H1 (cell line): Measurements from ENCODE around the gene MLPH. TPM values are rescaled to one million over a fixed set of nuclear protein-coding genes. Genes with fewer than 3 reads are reported as not detected.

Source experiments
- CTCF ChIA-PET: fragments of 300-600 bp; sonication (Branson Sonifier 250); formaldehyde crosslinking; loops from one replicate; lab custom pipeline; 2021; ENCODE audit not compliant: partially characterized antibody; lab: Charles Lee
- POLR2A ChIA-PET: fragments of 300-600 bp; sonication (Branson Sonifier 250); formaldehyde crosslinking; loops from one replicate; lab custom pipeline; 2021; ENCODE audit warnings: inconsistent platforms; ENCODE audit not compliant: partially characterized antibody; lab: Charles Lee
- DNase-seq, 2 experiments: peaks; one replicate each; pipeline versions ENCODE4 v3.0.0 to v3.0.0-alpha.2; 2010 to 2022; ENCODE audit warnings: low spot score in 2 of 2, low read depth in 1 of 2, mixed read lengths in 1 of 2
- FAIRE-seq: peaks from 2 replicates; lab custom pipeline; 2011; peaks lifted over from hg19 to GRCh38; lab: Jason Lieb, UNC
- H2AFZ ChIP-seq: 2 replicates; pipeline ENCODE4 v1.8.1; 2012; ENCODE audit warnings: low read length, inconsistent platforms
- H2AK5ac ChIP-seq: 2 replicates; pipeline ENCODE4 v1.6.1; 2013; ENCODE audit warnings: low read depth, low read length
- H2BK120ac ChIP-seq: replicated peaks from 2 replicates; pipeline ENCODE3; 2013; ENCODE audit warnings: low read depth, low read length, inconsistent platforms
- H2BK12ac ChIP-seq: 2 replicates; pipeline ENCODE4 v1.6.1; 2013; ENCODE audit warnings: low read depth, low read length
- H2BK15ac ChIP-seq: 2 replicates; pipeline ENCODE4 v1.6.1; 2013; ENCODE audit warnings: low read length
- H2BK20ac ChIP-seq: 2 replicates; pipeline ENCODE4 v1.6.1; 2013; ENCODE audit warnings: low read length
- H2BK5ac ChIP-seq: 2 replicates; pipeline ENCODE4 v1.6.1; 2013; ENCODE audit warnings: low read depth, low read length
- H3K14ac ChIP-seq: 2 replicates; pipeline ENCODE4 v1.6.1; 2013; ENCODE audit warnings: inconsistent platforms; ENCODE audit not compliant: insufficient read length
- H3K18ac ChIP-seq: 2 replicates; pipeline ENCODE4 v1.6.1; 2013; ENCODE audit warnings: low read length; ENCODE audit errors: extremely low read depth
- H3K23ac ChIP-seq: 2 replicates; pipeline ENCODE4 v1.6.1; 2013; ENCODE audit warnings: inconsistent platforms; ENCODE audit not compliant: insufficient read length
- H3K23me2 ChIP-seq: 2 replicates; pipeline ENCODE4 v1.6.1; 2013; ENCODE audit warnings: low read depth, low read length
- H3K27ac ChIP-seq: 2 replicates; pipeline ENCODE4 v1.6.1; 2011; ENCODE audit warnings: low read depth, low read length, inconsistent platforms
- H3K27me3 ChIP-seq, 4 experiments: replicated peaks in 1 of 4; 1 replicate in 1 of 4; 2 replicates in 3 of 4; pipeline versions ENCODE4 v1.6.1 to v1.8.1; 2011 to 2013; ENCODE audit warnings: low read length in 3 of 4, mild to moderate bottlenecking in 3 of 4, inconsistent platforms in 2 of 4, mixed read lengths in 2 of 4, moderate library complexity in 1 of 4; ENCODE audit not compliant: control insufficient read depth in 3 of 4, insufficient read depth in 3 of 4; ENCODE audit errors: extremely low read depth in 1 of 4
- H3K36me3 ChIP-seq, 4 experiments: 2 replicates each; pipeline versions ENCODE4 v1.6.1 to v1.8.1; 2011 to 2013; ENCODE audit warnings: mild to moderate bottlenecking in 4 of 4, low read length in 3 of 4, moderate library complexity in 2 of 4, control low read depth in 1 of 4, inconsistent platforms in 1 of 4; ENCODE audit not compliant: insufficient read depth in 4 of 4, control insufficient read depth in 2 of 4
- H3K4ac ChIP-seq: replicated peaks from 2 replicates; pipeline ENCODE3; 2013; ENCODE audit warnings: low read length, low read depth, mixed read lengths, inconsistent platforms; ENCODE audit not compliant: insufficient read length
- H3K4me1 ChIP-seq, 4 experiments: replicated peaks in 1 of 4; 1 replicate in 1 of 4; 2 replicates in 3 of 4; pipeline versions ENCODE4 v1.6.1 to v1.8.1; 2011 to 2013; ENCODE audit warnings: low read length in 3 of 4, inconsistent platforms in 2 of 4, mixed read lengths in 1 of 4; ENCODE audit not compliant: insufficient read depth in 4 of 4, control insufficient read depth in 3 of 4
- H3K4me2 ChIP-seq, 2 experiments: 2 replicates each; pipeline versions ENCODE4 v1.6.1 to v1.8.1; 2011 to 2013; ENCODE audit warnings: low read depth in 2 of 2, low read length in 2 of 2, control low read depth in 1 of 2, inconsistent platforms in 1 of 2, mild to moderate bottlenecking in 1 of 2; ENCODE audit not compliant: insufficient read depth in 1 of 2
- H3K4me3 ChIP-seq, 4 experiments: fragments of 200-600, 300-600 bp in 1 of 4; sonication (generic), shearing (Covaris generic), sonication (Bioruptor Twin) in 1 of 4; 2 replicates each; pipeline versions ENCODE4 v1.5.1 to v1.8.1; 2011 to 2016; ENCODE audit warnings: low read length in 4 of 4, low read depth in 3 of 4, control low read depth in 2 of 4, inconsistent platforms in 2 of 4, mild to moderate bottlenecking in 2 of 4, mixed read lengths in 1 of 4, moderate library complexity in 1 of 4; ENCODE audit not compliant: insufficient read depth in 2 of 4; ENCODE audit errors: extremely low read depth in 1 of 4
- H3K56ac ChIP-seq: replicated peaks from 2 replicates; pipeline ENCODE3; 2013; ENCODE audit warnings: low read depth, mild to moderate bottlenecking, mixed read lengths, low read length, inconsistent platforms; ENCODE audit not compliant: insufficient read length
- H3K79me1 ChIP-seq: 2 replicates; pipeline ENCODE4 v1.6.1; 2013; ENCODE audit warnings: low read depth, low read length, control low read depth
- H3K79me2 ChIP-seq, 2 experiments: 2 replicates each; pipeline versions ENCODE4 v1.6.1 to v1.8.1; 2012 to 2013; ENCODE audit warnings: low read length in 2 of 2, mild to moderate bottlenecking in 2 of 2, inconsistent platforms in 1 of 2; ENCODE audit not compliant: insufficient read depth in 2 of 2, control insufficient read depth in 1 of 2
- H3K9ac ChIP-seq, 4 experiments: replicated peaks in 1 of 4; 1 replicate in 1 of 4; 2 replicates in 3 of 4; pipeline versions ENCODE4 v1.6.1 to v1.8.1; 2011 to 2013; ENCODE audit warnings: low read depth in 3 of 4, low read length in 3 of 4, control low read depth in 2 of 4, mild to moderate bottlenecking in 2 of 4, moderate library complexity in 2 of 4, inconsistent platforms in 1 of 4; ENCODE audit errors: extremely low read depth in 1 of 4
- H3K9me3 ChIP-seq, 2 experiments: 2 replicates each; pipeline versions ENCODE4 v1.6.1 to v1.8.1; 2012 to 2013; ENCODE audit warnings: mild to moderate bottlenecking in 2 of 2, moderate library complexity in 2 of 2, control low read depth in 1 of 2, inconsistent platforms in 1 of 2, low read depth in 1 of 2, low read length in 1 of 2, mixed read lengths in 1 of 2; ENCODE audit not compliant: insufficient read depth in 2 of 2
- H4K20me1 ChIP-seq, 2 experiments: replicated peaks in 1 of 2; 2 replicates each; pipeline versions ENCODE3 to v1.8.1; 2011 to 2013; ENCODE audit warnings: inconsistent platforms in 2 of 2, low read length in 2 of 2, mild to moderate bottlenecking in 1 of 2; ENCODE audit not compliant: insufficient read depth in 2 of 2, control insufficient read depth in 1 of 2
- H4K5ac ChIP-seq: 2 replicates; pipeline ENCODE4 v1.6.1; 2013; ENCODE audit warnings: low read length, low read depth, mixed read lengths, inconsistent platforms; ENCODE audit not compliant: insufficient read length
- H4K8ac ChIP-seq: 2 replicates; pipeline ENCODE4 v1.8.0; 2013; ENCODE audit warnings: mild to moderate bottlenecking, moderate library complexity, low read length, inconsistent platforms; ENCODE audit not compliant: insufficient read depth; ENCODE audit errors: extremely low read depth
- H4K91ac ChIP-seq: replicated peaks from 2 replicates; pipeline ENCODE3; 2013; ENCODE audit warnings: low read length, mixed read lengths, inconsistent platforms; ENCODE audit not compliant: insufficient read length
- CHD1 ChIP-seq: IDR thresholded peaks from 2 replicates; pipeline ENCODE4 v1.6.1; 2012; ENCODE audit warnings: low read depth, low read length, improper control_type of control experiment
- HDAC6 ChIP-seq: IDR thresholded peaks from one replicate; pipeline ENCODE4 v1.7.1; 2012; ENCODE audit warnings: low read depth, mild to moderate bottlenecking, inconsistent platforms, low read length, moderate library complexity
- RXRA ChIP-seq: IDR thresholded peaks from 2 replicates; pipeline ENCODE4 v1.6.1; 2011; ENCODE audit warnings: low read depth, mild to moderate bottlenecking, low read length, moderate library complexity; ENCODE audit not compliant: insufficient read depth
- WGBS, 2 experiments: shearing (Covaris generic) in 1 of 2; methylation state at CpG; one replicate each; pipeline versions ENCODE4 v1.1.6 to v1.1.7; 2013 to 2015; ENCODE audit warnings: low lambda C conversion rate in 2 of 2, mixed read lengths in 2 of 2, inconsistent platforms in 1 of 2, low coverage in 1 of 2, missing lambda C conversion rate in 1 of 2; ENCODE audit not compliant: insufficient replicate concordance in 2 of 2, insufficient coverage in 1 of 2, insufficient read length in 1 of 2; ENCODE audit errors: extremely low coverage in 1 of 2, missing lambda C conversion rate in 1 of 2; 5-methylcytosine and 5-hydroxymethylcytosine counted together
- polyA plus RNA-seq, 7 experiments: library from polyadenylated mRNA; depleted of rRNA in 3 of 7; stranded (reverse) in 5 of 7; unstranded in 2 of 7; fragments of >200 nt in 5 of 7; fragments of 200-250 nt in 2 of 7; gene quantifications; 1 replicate in 5 of 7; 2 replicates in 1 of 7; 4 replicates in 1 of 7; pipeline versions ENCODE4 v1.2.1 to v1.2.3, GENCODE V29; 2011 to 2013; ENCODE audit warnings: missing spikeins in 2 of 7, mixed read lengths in 2 of 7
- total RNA-seq: library from RNA; stranded (reverse); fragmentation: NEBNext Ultra II Directional; extraction: Animal tissue kit (Norgen Biotek cat#: 25700); gene quantifications from 2 replicates; pipeline ENCODE4 v1.2.1, GENCODE V29; 2021

Gene MLPH
- total and polyA plus RNA-seq, 2 of the 8 experiments (the other 6 are each of a cell fraction or from before 2014, with no cell fraction given), result 12.7 to 17.0 TPM

- no peak overlapping the region for H2BK12ac ChIP-seq
- no peak overlapping the region for H2AK5ac ChIP-seq
- H2BK5ac ChIP-seq, result no peak overlapping the region
- FAIRE-seq, result no peak
- no peaks in the 10 kb centered on the region for H3K9me3 ChIP-seq
- no peak overlapping the region for H2BK20ac ChIP-seq
- no peak overlapping the region for H3K27ac ChIP-seq
- no peak overlapping the region for H3K9ac ChIP-seq
- no peak overlapping the region for H2AFZ ChIP-seq
- H2BK15ac ChIP-seq, result no peak overlapping the region
- H3K4me2 ChIP-seq, result no peak overlapping the region
- no peak for DNase-seq
- H3K18ac ChIP-seq, result no peak overlapping the region
- H3K36me3 ChIP-seq, result no peaks in the 10 kb centered on the region
- no peaks in the 10 kb centered on the region for H3K23me2 ChIP-seq
- H4K91ac ChIP-seq, result no peak overlapping the region
- H3K79me1 ChIP-seq, result no peaks in the 10 kb centered on the region
- H3K27me3 ChIP-seq, result 0 out of 7 replicates have a peak, but pooled peaks cover 0 to under 1% (median 0%) of the 10 kb centered on the region in 4 experiments
- no peak overlapping the region for H2BK120ac ChIP-seq
- no peak overlapping the region for H3K56ac ChIP-seq
- WGBS, 2 experiments, result 96% methylated on average over 24 of the region's 26 CpGs; no CpG with 5 or more reads in 1 of the 2 experiments
- H3K4me1 ChIP-seq, result no peaks in the 10 kb centered on the region; a peak in 1 of 7 replicates
- ChIA-PET POLR2A (no interaction called here), CTCF (interaction anchor here (1.0 to 1.1 kb wide), 2 partner anchors 15 to 26 kb away, joined by 3 read pairs; no protein-coding TSS in a partner anchor)
- H3K14ac ChIP-seq, result no peak overlapping the region
- TF ChIP-seq CHD1 (no peak), RXRA (no peak), HDAC6 (no peak)
- H4K20me1 ChIP-seq, result no peaks in the 10 kb centered on the region
- H3K4ac ChIP-seq, result no peak overlapping the region
- no peak overlapping the region for H4K8ac ChIP-seq
- no peak overlapping the region for H3K4me3 ChIP-seq
- no peaks in the 10 kb centered on the region for H3K79me2 ChIP-seq
- no peak overlapping the region for H3K23ac ChIP-seq
- H4K5ac ChIP-seq, result no peak overlapping the region
Measured at GRCh38 chr2:237445611-237446337, 41.3 kb upstream of the MLPH start.
